Measurements from ENCODE around the gene AHDC1.

GRCh38 chr1:27574001-27574781, 29.8 kb downstream of the AHDC1 start:
- TF ChIP-seq CTCF (IDR thresholded peaks at IDR 0.05) = no peak
- TF ChIP-seq POLR2A (IDR thresholded peaks at IDR 0.05; ENCODE audit: low read depth) = no peak
- TF ChIP-seq POLR2AphosphoS5 (IDR thresholded peaks at IDR 0.05) = no peak

Measured in esophagus muscularis mucosa (tissue), 3 donors.